WERI-Rb-1 (cell line): Measurements from ENCODE around the gene CETP.
"Not testable (repeated sequence)": the region's sequence is repeated elsewhere in the genome, so short reads cannot be mapped to it uniquely, and the experiment has no call there.

Source experiments
- DNase-seq: peaks from one replicate; pipeline ENCODE4 v3.0.0-alpha.2; 2020
- H3K27ac ChIP-seq: fragments of 250-450 bp; sonication (Bioruptor Pico); 2 replicates; pipeline ENCODE4 v1.5.1; 2020; ENCODE audit warnings: mild to moderate bottlenecking, moderate library complexity
- H3K27me3 ChIP-seq: fragments of 250-450 bp; sonication (Bioruptor Pico); 2 replicates; pipeline ENCODE4 v1.5.1; 2021; ENCODE audit warnings: mild to moderate bottlenecking, low read depth, moderate library complexity; ENCODE audit not compliant: insufficient read depth, severe bottlenecking
- H3K36me3 ChIP-seq: fragments of 250-450 bp; sonication (Bioruptor Pico); 2 replicates; pipeline ENCODE4 v1.5.1; 2020; ENCODE audit warnings: mild to moderate bottlenecking, moderate library complexity
- H3K4me3 ChIP-seq: 2 replicates; pipeline ENCODE4 v1.5.1; 2011; ENCODE audit warnings: low read depth, mild to moderate bottlenecking, control low read depth, low read length
- H3K9me3 ChIP-seq: fragments of 250-450 bp; sonication (Bioruptor Pico); 2 replicates; pipeline ENCODE4 v1.5.1; 2021; ENCODE audit warnings: mild to moderate bottlenecking, moderate library complexity; ENCODE audit not compliant: severe bottlenecking
- TF ChIP-seq, protein P1 (sequence below): IDR thresholded peaks from 2 replicates; pipeline ENCODE4 v1.5.1; 2011; ENCODE audit warnings: low read depth, mild to moderate bottlenecking, control low read depth, inconsistent platforms, low read length

CETP gene

GRCh38 chr16:57004387-57005250 is 42.9 kb downstream of the CETP start:
- Histone ChIP-seq H3K36me3 (no peaks in the 10 kb centered on the region), H3K27ac (no peak overlapping the region), H3K27me3 (no peaks in the 10 kb centered on the region), H3K4me3 (no peak overlapping the region), H3K9me3 (no peaks in the 10 kb centered on the region)
- TF ChIP-seq, protein P1, sequence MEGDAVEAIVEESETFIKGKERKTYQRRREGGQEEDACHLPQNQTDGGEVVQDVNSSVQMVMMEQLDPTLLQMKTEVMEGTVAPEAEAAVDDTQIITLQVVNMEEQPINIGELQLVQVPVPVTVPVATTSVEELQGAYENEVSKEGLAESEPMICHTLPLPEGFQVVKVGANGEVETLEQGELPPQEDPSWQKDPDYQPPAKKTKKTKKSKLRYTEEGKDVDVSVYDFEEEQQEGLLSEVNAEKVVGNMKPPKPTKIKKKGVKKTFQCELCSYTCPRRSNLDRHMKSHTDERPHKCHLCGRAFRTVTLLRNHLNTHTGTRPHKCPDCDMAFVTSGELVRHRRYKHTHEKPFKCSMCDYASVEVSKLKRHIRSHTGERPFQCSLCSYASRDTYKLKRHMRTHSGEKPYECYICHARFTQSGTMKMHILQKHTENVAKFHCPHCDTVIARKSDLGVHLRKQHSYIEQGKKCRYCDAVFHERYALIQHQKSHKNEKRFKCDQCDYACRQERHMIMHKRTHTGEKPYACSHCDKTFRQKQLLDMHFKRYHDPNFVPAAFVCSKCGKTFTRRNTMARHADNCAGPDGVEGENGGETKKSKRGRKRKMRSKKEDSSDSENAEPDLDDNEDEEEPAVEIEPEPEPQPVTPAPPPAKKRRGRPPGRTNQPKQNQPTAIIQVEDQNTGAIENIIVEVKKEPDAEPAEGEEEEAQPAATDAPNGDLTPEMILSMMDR: no peak
- DNase-seq: no peak

DNA sequence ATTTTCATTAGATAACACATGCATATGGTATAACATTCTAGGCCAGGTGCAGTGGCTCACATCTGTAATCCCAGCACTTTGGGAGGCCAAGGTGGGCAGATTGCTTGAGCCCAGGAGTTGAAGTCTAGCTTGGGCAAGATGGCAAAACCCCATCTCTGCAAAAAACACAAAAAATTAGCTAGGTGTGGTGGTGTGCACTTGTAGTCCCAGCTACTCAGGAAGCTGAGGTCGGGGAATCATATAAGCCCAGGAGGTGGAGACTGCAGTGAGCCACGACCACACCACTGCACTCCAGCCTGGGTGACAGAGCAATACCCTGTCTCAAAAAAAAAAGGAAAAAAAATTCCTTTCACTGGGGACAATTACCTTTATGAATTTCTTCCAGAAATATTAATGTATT is 43.8 kb downstream of the CETP start:
- not testable (repeated sequence) for H3K36me3 ChIP-seq, H3K4me3 ChIP-seq, H3K9me3 ChIP-seq, DNase-seq, H3K27ac ChIP-seq, H3K27me3 ChIP-seq

GRCh38 chr16:57007050-57007449 is 45.3 kb downstream of the CETP start:
- TF ChIP-seq, protein P1: no peak
- H3K4me3 ChIP-seq: no peak overlapping the region
- no peak overlapping the region for H3K27ac ChIP-seq
- DNase-seq: no peak
- H3K9me3 ChIP-seq: no peaks in the 10 kb centered on the region
- H3K27me3 ChIP-seq: no peaks in the 10 kb centered on the region
- H3K36me3 ChIP-seq: no peaks in the 10 kb centered on the region

- TF ChIP-seq, protein P1: no peak
- H3K36me3 ChIP-seq: no peaks in the 10 kb centered on the region
- H3K27ac ChIP-seq: no peak overlapping the region
- no peaks in the 10 kb centered on the region for H3K9me3 ChIP-seq
- H3K4me3 ChIP-seq: no peak overlapping the region
- no peak for DNase-seq
- H3K27me3 ChIP-seq: no peaks in the 10 kb centered on the region
Observed at GRCh38 chr16:57007530-57007929, 45.8 kb downstream of the CETP start.

DNA sequence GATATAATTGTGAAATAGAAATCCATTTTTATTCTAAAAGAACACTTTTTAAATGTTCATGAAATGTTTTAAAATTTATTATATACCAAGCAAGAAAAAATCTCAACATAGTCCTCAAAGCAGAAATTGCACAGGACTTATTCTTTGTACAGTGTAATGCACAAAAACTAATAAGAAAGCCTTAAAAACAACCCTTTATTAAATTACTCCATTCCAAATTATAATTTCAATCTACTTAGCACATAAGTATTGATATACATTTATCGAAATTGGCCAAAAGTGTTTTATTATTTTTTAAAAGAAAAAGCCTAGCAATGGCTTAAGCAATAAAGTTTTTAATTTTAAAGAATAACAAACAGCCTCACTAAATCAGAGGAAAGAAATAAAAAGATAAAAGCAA is 46.7 kb downstream of the CETP start:
- H3K27me3 ChIP-seq: no peaks in the 10 kb centered on the region
- no peaks in the 10 kb centered on the region for H3K9me3 ChIP-seq
- no peak for DNase-seq
- no peaks in the 10 kb centered on the region for H3K36me3 ChIP-seq
- H3K27ac ChIP-seq: no peak overlapping the region
- TF ChIP-seq, protein P1: no peak
- no peak overlapping the region for H3K4me3 ChIP-seq

DNA sequence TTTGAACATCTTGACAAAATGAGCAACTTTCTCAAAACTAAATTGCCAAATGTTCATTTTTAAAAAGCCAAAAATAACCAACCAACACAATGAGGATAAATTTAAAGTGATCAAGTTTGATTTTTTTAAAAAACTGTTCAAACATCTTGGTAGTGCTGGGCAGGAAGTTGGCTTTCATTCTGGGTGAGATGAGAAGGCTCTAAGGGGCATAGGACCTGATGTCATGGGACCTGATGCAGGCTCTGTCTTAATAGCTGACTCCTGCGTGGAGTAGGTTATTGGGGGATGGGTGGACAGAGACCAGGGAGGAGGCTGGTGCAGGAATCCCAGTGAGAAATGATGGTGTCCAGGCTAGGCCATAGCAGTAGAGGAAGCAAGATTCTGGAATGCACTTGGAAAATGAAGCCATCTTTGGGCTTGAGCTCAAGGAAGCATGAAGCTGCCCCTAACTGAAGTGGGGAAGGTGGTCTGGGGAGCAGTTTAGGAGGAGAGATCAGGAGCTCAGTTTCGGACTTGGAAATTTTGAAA is 48.0 kb downstream of the CETP start:
- no peaks in the 10 kb centered on the region for H3K9me3 ChIP-seq
- no peaks in the 10 kb centered on the region for H3K27me3 ChIP-seq
- H3K27ac ChIP-seq: no peak overlapping the region
- no peak overlapping the region for H3K4me3 ChIP-seq
- TF ChIP-seq, protein P1: no peak
- H3K36me3 ChIP-seq: no peaks in the 10 kb centered on the region
- no peak for DNase-seq
